Stimulated activated CD8-positive, alpha-beta memory T cell treated with anti-CD3 and anti-CD28 coated beads, Interleukin-15, amount 100 ng/mL, for 24 hours (primary cell): Measurements from ENCODE around the gene CPSF4.
"Not testable (repeated sequence)": the region's sequence is repeated elsewhere in the genome, so short reads cannot be mapped to it uniquely, and the experiment has no call there.

Source experiments
- DNase-seq: peaks from one replicate; pipeline ENCODE4 v3.0.0-alpha.2; 2020; ENCODE audit warnings: low read depth

CPSF4 gene

DNA sequence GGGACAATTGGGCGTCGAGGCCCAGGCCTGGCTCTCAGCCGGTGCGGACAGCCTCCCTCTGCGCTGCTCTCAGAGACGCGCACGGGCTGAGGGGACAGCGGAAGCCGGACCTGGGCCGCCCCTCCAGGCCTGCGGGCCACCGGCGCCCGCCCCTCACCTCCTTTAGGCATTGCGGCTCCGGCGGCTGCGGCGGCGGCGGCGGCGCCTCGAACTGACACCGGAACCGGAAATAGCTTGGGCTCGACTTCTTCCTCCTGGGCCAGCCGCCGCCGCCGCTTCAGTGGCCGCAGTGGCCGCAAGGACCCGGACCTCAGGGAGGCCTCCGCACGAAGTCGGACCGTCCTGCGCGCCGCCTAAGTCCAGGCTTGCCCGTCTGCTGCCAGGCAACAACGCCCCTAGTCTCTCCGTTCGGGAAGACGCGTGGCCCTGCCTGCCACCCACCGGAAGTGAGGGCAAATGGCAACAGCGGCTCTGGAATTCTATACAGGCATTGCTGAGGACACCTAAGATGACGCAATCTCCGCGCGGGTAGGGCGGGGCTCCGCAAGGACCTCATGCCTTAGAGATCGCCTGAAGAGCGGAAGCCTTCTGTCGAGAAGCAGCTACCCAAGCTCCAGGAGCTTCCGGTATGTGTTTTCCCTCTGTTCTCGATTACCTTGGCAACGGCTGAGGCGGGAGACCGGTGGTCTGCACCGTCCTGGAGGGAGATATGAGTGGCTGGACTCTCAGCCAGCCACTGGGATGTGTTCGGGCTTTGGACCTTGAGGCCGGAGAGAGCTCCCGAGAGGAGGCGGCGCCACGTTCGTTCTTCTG is 30.2 kb upstream of the CPSF4 start, which contains the start of the genes BUD31 and PDAP1:
TSS of gene BUD31 (plus strand) at position 591 of the 813 bp plus-strand sequence. CDS start 2,124 bp downstream, outside the sequence.
TSS of gene PDAP1 (minus strand) at position 219 of the 813 bp plus-strand sequence. CDS start at position 170, 49 bp downstream.
- DNase-seq: peak; percentile 77

GRCh38 chr7:99409192-99409572 is 29.6 kb upstream of the CPSF4 start:
- DNase-seq: no peak

GRCh38 chr7:99409806-99410205 is 28.9 kb upstream of the CPSF4 start:
- no peak for DNase-seq

DNA sequence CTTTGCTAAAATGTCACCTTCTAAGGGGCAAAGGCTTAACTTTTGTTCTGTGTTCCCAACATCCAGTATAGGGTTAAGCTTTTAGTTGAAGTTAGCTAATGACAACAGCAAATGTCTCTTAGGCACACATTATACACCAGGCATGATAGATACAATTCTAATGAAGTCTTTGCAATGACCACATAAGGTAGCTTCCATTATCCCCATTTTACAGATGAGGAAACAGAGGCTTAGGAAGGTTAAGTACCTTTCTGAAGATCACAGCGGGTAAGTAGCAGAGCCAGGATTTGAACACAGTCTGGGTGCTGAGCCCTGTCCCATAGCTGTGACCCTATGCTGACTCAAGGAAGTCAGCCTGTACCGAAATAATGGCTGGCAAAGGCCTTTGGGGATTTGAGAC is 28.1 kb upstream of the CPSF4 start:
- no peak for DNase-seq

GRCh38 chr7:99415513-99416127 is 23.1 kb upstream of the CPSF4 start:
- DNase-seq: not testable (repeated sequence)

GRCh38 chr7:99418260-99418659 is 20.5 kb upstream of the CPSF4 start:
- DNase-seq: no peak

GRCh38 chr7:99419323-99420021 is 19.3 kb upstream of the CPSF4 start:
- no peak for DNase-seq

DNA sequence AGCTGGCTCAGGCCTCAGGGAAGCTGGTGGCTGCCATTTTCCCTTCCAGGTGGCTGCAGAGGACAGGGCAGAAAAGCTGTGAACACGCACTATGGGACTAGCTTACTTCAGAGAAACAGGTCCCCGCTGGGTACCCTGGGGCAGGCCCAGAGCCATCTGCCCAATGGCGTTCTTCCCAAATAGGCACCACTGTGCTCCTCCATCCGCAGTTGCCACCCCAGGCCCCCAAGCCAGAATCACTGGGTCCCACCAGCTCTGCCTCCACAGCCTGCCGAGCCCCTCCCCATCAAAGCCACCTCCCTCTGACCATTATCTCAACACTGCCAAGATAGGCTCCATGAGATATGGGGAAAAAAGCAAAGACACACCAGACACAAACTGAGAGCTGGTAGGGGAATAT is 18.5 kb upstream of the CPSF4 start:
- DNase-seq: no peak

- DNase-seq: no peak
These were observed 17.8 kb upstream of the CPSF4 start for GRCh38 chr7:99420986-99421385.

DNA sequence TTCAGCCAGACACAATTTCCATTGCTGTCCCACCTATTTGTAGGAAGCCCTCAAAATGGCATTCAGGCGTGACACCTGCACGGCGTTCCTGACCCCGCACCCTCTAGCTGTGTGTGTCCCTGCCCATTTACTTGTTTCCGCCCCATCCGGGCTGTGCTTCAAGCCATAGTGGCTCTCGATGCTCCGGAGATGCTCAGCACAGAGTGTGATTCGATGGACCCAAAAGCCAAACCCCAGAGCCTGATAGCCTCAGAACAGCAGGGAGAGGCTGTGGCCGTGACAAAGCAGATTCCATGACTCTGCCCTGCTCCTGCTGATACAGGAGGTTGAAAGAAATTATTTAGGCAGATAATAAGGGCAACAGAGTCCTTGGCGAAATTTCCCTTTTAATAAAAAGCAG is 16.6 kb upstream of the CPSF4 start:
- DNase-seq: no peak

GRCh38 chr7:99422625-99423024 is 16.1 kb upstream of the CPSF4 start:
- DNase-seq: no peak

DNA sequence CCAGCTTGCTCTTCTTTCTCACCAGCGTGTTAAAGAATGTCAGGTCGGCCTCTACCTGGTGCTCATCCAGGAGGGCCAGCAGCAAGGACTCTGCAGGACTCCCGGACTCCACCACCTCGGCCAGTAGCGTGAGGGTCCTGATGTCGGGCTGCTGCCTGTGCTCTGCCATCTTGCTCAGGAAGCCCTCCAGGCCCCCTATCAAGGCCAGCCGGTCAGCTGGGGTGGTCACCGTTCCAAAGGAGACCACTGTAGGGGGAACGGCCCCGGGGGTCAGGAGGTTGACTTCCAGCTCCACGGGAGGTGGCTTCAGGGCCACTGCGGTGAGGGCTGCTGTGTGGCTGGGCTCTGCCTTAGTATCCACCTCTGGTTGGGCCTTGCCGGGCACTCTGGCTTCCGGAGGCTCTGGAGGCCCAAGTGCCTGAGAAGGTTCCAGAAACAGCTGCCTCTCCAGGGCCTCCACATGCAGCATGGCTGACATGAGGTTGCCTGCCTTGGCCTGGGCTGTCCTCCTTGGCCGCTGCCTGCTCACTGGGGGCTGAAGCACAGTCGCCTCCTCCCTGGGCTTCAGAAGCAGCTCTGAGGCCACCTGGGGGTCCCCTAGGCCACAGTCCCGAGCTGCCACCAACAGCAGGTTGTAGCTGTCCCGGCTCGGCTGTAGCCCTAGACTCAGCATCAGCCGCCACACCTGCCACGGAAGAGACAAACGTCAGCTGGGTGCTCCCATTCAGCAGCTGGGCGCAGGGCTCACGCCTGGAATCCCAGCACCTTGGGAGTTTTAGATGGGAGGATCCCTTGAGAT is 13.6 kb upstream of the CPSF4 start:
- DNase-seq: no peak

DNA sequence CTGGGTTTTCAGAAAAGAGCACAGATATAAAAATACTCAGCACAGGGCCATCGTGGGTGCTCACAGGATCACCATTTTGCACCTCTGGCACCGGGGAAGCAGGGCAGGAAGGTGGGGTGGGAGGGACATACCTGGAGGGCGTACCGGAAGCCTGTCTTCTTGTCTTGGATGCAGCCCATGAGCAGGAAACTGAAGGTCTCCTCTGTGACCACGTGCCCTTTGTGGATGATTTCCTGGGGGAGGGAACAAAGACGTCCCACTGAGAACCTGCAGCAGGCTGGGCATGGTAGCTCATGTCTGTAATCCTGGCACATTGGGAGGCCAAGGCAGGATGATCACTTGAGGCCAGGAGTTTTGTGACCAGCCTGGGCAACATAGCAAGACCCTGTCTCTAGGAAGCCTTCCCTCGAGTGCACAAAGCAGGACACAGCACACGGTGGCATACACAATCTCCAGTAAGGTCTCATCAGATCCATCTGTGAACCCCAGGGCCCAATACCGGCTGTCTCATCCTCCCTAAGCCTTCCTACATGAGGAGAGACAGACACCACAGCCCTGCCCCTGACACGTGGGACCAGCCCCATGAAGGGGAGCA is 9.7 kb upstream of the CPSF4 start:
- DNase-seq: no peak

DNA sequence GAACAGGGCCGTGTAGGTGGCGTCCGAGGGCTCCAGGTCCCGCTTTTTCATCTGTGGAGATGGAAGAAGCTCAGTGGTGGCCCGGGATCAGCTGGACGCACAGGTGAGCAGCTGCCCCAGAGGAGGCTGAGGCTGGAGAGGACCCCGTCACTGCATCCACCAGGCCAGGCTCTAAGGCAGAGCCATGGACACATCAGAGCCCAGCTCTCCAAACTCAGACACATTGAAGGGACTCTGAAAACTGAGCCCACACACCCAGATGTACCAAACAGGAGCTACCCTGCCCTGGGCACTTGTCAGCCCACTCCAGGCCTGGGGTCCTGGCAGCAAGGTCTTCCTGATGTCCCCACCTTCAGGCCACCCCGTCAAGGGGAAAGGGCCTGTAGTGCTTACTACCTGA is 9.0 kb upstream of the CPSF4 start:
- DNase-seq: no peak

GRCh38 chr7:99431756-99432540 is 6.8 kb upstream of the CPSF4 start:
- DNase-seq: not testable (repeated sequence)

DNA sequence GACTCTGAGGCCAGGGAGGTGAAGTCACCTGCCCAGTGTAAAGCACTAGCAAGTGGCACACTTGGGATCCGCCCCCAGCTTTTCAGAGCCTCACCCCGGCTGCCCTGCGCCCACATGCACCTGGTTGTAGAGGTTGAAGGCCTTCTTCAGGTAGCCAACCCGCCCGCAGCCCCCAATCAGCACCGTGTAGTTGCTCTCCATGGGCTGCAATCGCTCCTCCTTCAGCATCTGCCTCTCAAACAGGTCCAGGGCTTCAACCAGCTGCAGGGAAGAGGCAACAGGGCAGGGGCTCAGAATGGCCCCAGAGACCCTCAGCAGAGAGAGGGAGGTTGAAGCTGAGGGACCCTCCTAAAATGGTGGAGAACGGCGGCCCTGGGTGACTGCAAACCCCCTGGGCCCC is 5.6 kb upstream of the CPSF4 start:
- no peak for DNase-seq

DNA sequence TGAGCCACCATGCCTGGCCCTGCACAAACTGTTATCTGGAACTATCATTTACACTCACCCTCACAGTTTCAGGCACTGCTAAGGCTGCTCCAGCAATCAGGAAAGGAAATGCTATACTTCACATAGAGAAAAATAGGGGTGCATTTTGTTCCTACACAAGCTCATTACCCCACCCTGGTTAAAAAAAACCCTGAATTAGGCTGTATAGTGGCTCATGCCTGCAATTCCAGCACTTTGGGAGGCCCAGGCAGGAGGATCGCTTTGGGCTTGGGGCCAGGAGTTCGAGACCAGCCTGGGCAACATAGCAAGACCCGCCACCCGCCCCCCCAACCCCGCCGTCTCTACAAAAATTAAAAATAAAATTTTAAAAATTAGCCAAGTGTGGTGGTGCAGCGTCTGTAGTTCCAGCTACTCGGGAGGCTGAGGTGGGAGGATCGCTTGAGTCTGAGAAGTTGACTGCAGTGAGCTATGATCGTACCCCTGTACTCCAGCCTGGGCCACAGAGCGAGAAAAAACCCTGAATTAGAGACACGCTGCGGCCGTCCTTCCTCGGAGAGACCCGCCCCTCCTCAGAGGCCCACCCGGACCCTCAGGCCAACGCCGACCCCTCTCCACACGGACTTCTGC is 684 bp upstream of the CPSF4 start:
- DNase-seq: no peak

GRCh38 chr7:99440195-99440594 is 1.5 kb downstream of the CPSF4 start:
- no peak for DNase-seq

GRCh38 chr7:99446096-99446495 is 7.4 kb downstream of the CPSF4 start:
- no peak for DNase-seq

DNA sequence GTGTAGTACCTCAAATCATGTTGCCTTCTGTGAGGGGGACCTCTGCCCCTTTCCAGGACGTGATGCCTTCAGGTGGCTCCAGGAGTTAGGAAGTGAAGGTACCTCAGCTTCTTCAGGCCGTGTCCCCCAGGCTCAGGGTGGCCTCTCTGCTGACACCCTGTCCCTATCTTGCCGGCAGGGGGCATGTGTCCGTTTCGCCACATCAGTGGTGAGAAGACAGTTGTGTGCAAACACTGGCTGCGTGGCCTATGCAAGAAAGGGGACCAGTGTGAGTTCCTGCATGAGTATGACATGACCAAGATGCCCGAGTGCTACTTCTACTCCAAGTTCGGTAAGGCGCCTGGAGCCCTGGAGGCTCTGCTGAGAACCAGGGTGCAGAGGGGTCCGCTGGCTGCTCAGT is 9.2 kb downstream of the CPSF4 start:
- no peak for DNase-seq
